Dedifferentiated amniotic fluid mesenchymal stem cell (primary cell): ENCODE measurements around the gene BMAL1.
"Not testable (repeated sequence)": the region's sequence is repeated elsewhere in the genome, so short reads cannot be mapped to it uniquely, and the experiment has no call there.

Experiments
- DNase-seq: peaks from one replicate; pipeline ENCODE4 v3.0.0-alpha.2; 2016; ENCODE audit errors: extremely low spot score

BMAL1 gene

DNA sequence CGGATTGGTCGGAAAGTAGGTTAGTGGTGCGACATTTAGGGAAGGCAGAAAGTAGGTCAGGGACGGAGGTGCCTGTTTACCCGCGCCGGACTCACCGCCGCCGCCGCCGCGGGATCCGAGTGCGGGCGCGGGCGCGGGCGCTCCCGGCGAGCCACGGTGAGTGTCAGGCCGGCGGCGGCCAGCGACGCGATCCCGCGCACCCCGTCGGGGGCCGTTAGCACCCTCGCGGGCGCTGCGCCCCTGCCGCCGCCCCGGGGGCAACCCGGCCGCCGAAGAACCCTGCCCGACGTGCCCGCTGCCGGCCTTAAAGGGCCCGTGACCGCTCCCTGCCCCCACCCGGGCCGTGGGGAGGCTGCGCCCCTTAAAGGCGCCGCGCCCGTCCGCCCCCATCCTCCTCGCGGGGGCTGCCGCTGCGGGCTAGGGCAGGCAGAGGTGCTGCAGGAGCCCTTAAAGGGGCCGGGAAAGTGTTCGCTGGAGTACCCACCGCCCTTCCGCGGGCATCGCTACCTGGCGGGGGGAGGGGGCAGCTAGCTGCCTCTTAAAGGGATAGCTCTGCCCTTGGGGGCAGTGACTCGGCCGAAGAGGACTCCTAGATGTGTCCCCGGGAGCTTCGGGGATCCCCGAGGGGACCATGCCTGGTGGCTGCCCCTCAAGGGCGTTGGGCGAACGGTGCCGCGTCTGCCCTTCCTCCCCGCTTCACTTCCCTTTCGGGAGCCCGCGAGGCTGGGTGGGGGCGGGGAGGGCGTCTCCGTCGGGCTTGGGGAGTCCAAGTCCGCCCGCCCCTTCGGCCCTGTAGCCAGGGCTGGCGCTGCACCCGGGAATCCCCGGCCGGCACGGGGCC, at the start of gene BMAL1:
TSS of gene BMAL1 (plus strand) at position 23 of the 841 bp plus-strand sequence. CDS start 76,519 bp downstream, outside the sequence.
- DNase-seq = no peak

GRCh38 chr11:13228572-13228971, 49.0 kb upstream of the BMAL1 start:
- no peak for DNase-seq

GRCh38 chr11:13229136-13229535, 48.5 kb upstream of the BMAL1 start:
- no peak for DNase-seq

GRCh38 chr11:13229711-13230318, 47.8 kb upstream of the BMAL1 start:
- DNase-seq = no peak

GRCh38 chr11:13233173-13233745, 44.3 kb upstream of the BMAL1 start:
- no peak for DNase-seq

- no peak for DNase-seq
These were observed 41.7 kb upstream of the BMAL1 start for GRCh38 chr11:13235895-13236294.

DNA sequence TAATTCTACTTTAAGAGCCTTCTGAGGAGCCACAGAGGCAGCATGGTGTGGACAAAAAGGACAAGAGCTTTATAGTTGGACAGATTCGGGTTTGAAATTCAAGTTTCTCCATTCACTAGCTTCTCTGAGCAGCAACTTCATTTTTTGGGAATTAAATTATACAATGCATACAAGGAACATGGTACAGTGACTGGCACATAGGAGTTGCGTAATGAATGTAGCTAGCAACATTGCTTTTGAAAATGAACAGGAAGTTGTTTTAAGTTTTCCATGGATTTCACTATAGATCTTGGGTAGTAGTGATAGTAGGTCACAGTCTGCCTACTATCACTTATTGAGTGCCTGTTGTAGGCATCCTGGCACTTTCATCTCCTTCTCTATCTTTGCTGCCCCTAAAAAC, 41.0 kb upstream of the BMAL1 start:
- no peak for DNase-seq

DNA sequence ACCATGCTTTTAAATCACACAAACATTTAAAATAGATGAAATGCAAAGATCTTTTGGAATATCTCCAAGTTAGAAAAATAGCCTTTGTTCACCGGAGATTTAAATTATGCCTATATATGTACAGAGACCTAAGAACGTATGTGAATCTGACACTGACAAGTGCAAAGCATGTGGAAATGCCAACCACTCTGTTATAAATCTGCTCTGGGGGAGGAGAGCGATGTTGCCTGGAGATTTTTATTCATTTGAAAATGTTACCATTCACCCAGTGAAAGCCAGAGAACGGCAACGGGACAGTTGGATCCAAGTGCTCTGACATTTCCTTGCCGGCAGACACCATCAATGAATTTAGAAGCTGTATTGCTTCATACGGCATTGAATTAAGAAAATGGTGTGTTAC, 39.8 kb upstream of the BMAL1 start:
- no peak for DNase-seq

- no peak for DNase-seq
These were observed 38.6 kb upstream of the BMAL1 start for GRCh38 chr11:13238879-13239514.

DNA sequence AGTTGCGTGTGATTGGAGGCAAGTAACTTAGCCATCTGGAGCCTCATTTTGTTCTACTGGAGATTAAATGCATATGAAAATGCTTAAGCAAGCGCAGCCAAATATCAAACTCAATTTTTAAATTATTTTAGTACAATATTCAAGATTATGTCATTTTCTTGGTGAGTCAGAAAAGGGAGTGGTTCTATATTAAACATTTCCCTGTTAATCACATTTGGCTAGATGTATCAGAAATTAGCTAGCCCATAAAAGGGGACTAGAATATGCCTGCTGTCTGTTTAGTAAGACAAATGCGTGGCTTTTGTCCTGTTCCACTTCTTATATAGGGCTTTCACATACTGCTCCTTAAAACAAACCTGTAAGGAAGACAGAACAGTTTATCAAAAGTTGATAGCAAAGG, 35.0 kb upstream of the BMAL1 start:
- no peak for DNase-seq

DNA sequence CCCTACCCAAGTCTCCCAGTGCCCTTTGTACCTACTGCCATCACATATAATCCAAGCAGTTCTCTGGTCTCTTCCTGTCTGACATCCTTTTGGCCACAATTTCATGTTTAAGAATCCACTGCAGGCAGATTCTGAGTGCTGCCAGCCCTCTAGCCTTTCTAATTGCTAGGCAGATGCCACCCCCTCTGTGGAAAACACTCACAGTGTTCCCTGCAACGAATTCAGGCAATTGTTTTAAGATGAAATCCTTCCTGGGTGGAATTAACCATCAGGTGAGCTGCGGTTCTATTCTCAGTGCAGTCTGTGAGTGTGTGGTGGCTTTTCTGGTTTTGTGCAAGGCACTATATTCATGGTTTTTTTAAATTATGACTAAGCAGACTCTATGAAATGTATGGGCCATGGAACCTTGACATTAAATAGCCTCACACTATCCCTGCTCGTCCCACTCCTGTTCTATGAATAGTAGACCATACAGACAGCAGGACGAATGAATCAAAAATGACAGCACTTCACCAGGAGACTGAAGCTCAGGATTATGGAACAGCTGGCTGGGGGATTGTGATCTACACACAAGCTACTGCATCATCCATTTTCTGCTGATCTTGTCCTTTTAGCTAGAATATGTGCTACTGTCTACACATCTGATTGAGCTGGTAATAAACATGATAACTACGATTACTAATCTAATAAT, 29.8 kb upstream of the BMAL1 start:
- DNase-seq = no peak

DNA sequence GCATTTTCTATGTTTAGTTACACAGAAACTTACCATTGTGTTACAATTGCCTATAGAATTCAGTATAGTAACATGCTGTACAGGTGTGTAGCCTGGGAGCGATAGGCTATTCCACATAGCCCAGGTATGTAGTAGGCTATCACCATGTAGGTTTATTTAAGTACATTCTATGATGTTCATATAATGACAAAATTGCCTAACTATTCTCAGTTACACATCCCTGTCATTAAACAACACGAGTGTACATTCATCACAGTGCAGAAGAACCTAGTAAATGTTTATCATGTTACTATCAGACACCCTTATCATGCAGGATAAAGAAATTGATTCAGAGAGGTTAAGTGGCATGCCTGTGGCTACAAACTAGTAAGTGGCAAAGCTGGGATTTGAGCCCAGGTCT, 28.4 kb upstream of the BMAL1 start:
- DNase-seq = no peak

- DNase-seq = no peak
These were observed 27.6 kb upstream of the BMAL1 start for GRCh38 chr11:13249992-13250391.

- no peak for DNase-seq
These were observed 25.6 kb upstream of the BMAL1 start for GRCh38 chr11:13251966-13252365.

DNA sequence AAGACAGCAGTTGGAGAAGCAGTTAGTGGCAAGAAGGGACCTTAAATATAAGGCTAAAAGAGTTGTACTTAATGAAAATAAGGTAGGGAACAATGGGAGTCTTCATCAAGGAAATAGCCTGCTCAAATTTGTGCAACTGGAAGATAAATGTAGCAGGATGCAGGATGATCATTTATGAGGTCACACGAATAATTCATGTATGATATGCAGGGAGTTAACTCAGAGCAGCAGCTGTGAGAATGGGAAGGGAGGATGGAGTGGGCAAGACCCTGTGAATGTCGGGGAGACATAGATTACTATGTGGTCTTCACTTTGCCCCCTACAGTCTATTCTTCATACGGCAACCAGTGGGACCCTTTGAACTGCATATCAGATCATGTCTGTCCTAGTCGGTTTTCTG, 25.2 kb upstream of the BMAL1 start:
- DNase-seq = no peak

DNA sequence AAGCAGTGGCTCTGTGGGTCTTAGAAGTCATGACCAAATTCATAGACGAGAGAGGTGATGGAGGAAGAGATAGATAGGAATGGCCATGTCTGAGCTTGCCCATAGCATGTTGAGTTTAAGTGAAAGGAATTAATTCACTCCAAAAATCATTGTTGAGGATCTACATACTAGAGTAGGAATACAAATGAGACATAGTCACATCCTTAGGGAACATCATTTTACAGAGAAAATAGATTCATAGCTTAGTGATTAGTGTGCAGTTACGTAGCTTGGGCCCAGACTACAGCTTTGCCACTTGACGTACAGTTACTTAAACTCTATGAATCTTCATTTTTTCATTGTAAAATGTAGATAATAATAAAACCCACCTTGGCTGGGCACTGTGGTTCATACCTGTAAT, 21.4 kb upstream of the BMAL1 start:
- no peak for DNase-seq

GRCh38 chr11:13258061-13258460, 19.5 kb upstream of the BMAL1 start:
- DNase-seq = not testable (repeated sequence)

- DNase-seq = no peak
These were observed 18.7 kb upstream of the BMAL1 start for GRCh38 chr11:13258855-13259254.

DNA sequence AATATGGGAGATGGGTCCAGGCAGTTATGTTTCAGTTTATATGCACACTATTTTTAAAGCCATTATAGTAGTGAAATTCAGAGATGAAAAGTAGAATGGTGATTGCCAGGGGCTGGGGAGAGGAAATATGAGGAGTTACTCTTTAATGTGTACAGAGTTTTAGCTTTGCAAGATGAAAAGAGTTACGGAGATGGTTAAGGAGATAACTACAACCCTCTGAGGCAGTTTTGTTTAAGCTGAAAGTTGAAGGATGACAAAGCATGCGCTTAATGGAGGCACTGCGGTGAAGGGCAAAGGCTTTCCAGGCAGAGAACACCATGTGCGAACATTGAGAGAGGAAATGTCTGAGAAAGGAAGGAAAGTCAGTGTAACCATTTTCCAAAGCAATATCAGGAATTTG, 18.2 kb upstream of the BMAL1 start:
- no peak for DNase-seq

DNA sequence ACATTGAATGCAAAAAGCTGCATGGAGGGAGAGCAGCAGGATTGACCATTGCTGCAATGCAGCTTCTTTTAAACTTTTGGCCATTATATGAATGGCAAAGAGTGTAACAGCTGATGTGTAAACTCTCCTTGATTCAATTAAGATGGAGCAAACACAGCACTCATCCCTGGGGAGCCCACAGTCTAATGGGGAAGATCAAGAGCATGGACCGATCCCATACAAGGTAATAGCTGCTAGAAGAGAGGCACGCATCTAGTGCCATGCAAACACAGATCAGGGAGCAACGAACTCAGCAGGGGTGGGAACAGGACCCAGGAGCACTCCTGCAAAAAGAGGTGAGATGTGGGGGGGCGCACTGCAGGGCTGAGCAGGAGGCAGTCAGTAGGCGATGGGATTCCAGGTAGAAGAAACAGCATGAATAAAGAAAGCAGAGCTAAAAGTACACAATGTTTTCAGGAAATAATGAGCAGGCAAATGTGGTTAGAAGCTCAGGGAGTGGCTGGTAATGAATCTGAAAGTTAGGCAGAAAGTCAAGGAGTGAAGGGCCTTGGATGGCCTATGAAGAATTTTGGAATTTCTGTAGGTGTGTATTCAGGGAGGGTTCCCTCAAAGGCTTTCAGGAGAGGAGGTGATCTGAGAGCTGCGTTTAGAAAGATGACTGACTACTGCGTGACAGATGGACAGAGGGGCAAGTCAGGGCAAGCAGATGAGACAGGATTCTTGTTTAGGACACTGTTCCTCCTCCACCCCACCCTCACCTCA, 17.2 kb upstream of the BMAL1 start:
- no peak for DNase-seq

GRCh38 chr11:13260963-13261588, 16.5 kb upstream of the BMAL1 start:
- no peak for DNase-seq
